Umbilical cord (tissue), 2 donors: Measurements from ENCODE around the gene CLSTN1. TPM values are rescaled to one million over a fixed set of nuclear protein-coding genes. Genes with fewer than 3 reads are reported as not detected.

Experiments
- DNase-seq: peaks from one replicate; pipeline ENCODE4 v3.0.0-alpha.2; 2015; ENCODE audit warnings: low spot score
- total RNA-seq: library from RNA; depleted of rRNA; stranded (reverse); fragments of >200 nt; gene quantifications from one replicate; pipeline ENCODE4 v1.2.3, GENCODE V29; 2014; ENCODE audit warnings: low replicate concordance; ENCODE audit not compliant: insufficient read depth

The CLSTN1 gene
- total RNA-seq = 92.0 TPM

DNA sequence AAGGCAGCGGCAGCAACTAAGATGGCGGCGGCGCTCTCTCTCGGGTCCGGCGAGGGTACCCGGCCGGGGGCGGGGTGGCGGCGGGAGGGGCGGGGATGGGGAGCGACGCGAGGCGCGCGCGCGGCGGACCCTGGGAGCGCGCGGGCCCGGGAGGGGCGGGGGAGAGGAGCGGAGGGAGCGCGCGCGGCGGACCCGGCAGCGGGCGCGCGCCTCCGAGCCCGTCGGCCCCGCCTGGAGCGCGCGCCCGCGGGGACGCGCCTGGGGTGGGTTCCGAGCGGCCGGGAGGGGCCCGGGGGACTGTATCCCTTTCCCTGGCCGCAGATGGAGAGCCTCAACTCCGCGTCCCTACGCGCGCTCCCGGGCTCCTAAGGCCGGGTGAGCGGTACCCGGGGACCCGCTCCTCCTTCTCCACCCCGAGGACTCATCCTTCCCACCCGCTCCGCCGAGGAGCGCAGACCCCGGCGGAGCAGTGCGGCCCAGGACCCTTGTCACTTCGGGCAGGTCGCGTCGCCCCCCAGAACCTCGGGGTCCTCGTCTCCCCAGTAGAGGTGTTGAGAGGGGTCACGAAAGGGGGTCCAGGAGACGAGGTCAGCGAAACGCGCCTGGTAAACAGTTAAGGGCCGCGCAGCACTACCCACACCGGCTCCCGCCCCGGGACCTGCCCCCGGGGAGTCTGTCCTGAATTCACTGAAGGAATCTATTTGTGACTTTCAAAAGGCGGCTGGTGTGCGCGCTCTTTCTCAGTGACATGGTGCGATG lies at the start of gene CLSTN1:
Gene CLSTN1 (minus strand): TSS at position 23 of the 759 bp plus-strand sequence. CDS start 232 bp downstream, outside the sequence.
- peak; percentile 91 for DNase-seq

DNA sequence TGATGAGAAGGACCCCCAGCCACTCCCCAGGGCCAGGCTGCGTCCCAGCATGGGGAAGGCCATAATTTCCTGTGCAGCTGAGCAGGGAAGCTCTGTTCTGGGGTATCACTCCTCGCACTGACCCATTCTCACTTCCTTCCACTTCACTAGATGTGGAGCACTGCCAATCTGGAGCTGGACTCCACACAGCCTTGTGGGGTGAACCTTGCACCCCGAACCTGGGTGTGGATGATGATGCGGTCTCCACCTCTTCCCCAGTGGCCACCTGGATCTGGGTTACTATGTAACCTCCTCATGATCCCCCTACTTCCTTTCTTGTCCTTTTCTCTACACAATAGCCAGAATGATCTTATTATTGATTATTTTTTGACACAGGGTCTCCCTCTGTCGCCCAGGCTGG lies 49.6 kb upstream of the CLSTN1 start:
- DNase-seq = no peak

DNA sequence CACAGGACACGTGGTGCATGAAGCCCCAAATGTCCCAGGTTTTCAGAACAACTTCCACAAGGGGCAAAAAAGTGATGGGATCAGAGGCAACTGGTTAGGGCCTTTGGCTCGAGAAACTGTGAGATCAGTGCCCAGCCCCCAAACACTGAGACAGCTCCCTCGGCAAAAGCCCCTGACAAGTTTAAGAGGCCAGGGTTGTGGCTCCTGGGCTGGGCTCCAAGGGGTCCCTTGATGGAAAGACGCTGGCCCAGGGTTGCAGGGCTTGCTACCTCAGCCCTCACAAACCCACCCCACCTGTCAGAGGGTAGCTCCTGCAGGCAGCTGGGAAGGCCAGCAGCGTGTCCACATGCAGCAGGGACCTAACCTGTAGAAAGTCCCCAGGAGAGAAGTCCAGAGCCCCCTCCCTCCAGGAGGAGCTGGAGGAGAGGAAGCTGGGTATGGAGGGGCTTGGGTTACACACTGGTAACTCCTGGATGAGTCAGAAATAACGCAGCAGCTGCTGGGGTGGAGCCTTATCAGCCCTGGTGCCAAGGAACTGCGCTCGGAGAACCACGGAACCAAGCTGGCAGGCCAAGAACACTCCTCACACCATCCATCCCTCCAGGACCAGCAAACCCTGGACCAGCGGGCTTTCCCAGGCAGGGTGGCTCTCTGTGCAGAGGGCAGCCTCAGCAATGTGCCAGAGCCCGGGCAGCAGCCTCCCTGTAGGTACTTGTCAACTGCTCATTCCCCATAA lies 48.8 kb upstream of the CLSTN1 start:
- DNase-seq = no peak

DNA sequence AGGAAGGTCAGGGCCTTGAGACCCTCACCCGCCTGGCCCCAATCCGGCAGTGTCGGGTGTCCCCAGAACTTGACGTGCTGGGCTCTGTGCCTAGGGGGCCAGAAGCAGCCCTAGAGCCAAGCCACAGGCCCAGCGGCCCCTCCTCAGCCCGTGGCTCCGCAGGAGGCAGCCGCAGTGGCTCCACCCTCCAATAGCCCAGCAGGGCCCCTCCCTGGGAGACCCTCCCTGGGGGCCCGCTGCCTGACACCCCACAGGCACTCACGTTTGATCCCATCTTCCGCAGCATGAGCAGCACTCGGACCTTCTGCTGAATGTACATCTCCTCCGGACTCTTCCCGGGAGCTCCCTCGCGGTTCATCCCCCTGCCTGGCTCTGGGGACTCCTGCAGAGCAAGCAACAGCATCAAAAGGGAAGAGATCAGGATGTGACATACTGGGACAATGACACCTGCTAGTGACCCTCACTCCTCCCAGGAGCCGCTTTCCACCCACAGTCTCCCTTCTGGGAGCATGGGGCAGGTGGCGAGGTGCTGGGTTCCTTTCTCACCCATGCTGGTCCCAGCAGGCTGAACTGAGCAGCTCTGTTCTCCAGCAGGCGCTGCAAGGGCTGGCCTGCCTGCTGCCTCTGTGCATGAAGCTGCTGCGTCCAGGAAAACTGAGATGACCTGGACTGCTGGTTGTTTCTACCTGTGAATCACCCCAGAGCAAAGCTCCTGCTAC lies 48.1 kb upstream of the CLSTN1 start:
- no peak for DNase-seq

DNA sequence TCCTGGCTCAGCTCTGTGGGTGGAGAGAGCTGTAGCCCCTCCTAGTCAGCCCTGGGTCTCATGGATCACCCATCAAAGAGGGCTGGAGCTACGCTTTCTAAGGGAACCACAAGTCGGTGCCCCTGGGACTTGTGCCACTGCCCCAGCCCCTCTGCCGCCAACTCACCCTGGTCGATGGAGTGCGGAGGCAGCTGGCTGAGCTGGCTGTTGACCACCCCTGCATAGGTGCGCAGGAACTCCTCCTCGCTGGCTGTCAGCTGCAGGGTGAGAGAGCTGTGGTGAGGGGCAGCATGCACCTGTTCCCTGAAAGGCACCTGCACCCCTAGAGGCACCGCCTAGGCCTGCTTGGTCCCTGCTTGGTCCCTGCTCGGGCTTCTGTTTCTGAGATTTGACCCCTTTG lies 47.3 kb upstream of the CLSTN1 start:
- no peak for DNase-seq

DNA sequence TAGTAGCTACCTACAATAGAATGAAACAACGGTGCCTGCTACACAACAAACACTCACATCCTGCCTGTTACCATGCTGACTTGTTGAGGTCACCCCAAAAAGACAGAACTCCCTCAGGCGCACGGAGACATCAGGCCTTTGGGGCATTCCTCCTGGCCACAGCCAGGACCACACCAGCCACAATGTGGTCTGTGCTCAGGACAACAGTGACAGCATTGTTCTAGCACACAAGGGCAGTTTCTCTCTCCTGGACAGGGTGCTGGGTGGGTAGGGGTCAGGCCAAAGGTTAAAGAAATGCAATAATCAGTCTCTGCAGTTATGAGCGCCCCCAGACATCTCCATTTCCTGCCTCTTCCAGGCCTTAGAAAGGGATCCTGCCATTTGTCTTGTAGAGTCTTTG lies 46.8 kb upstream of the CLSTN1 start:
- DNase-seq = no peak

DNA sequence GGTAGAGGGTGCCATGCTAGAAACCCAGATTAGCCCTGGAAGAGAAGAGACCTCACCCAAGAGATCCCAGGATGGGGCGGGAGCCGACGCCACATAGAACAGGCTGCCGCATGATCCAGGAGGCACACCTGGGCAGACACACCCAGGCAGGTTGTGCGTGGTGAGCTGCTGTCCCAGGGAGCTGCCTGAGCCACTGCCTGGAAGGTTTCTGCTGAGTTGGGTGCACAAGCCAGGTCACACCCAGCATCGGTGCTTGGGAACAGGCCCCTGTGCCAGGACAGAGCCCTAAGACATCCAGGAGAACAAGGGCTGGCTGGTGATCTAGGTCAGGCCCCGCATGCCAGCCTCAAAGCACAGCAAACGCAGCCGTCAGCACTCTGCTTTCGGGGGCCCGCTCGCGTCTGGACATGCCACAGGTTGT lies 46.1 kb upstream of the CLSTN1 start:
- DNase-seq = no peak

DNA sequence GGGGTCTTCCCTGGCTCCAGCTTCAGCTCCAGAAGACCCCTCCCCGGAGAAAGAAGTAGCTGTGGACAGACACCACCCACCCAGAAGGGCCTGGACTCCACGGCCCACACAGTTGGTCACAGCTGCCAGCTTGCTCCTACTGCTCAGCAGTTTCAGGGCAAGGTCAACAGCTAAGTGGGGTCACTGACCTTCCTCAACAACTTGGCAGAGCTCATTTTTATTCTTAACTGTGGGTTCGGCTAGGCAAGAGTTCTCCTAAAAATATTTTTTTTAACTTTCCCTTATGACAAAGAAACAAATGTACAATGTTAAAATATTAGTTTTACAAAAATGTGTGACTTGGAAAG lies 44.5 kb upstream of the CLSTN1 start:
- no peak for DNase-seq

DNA sequence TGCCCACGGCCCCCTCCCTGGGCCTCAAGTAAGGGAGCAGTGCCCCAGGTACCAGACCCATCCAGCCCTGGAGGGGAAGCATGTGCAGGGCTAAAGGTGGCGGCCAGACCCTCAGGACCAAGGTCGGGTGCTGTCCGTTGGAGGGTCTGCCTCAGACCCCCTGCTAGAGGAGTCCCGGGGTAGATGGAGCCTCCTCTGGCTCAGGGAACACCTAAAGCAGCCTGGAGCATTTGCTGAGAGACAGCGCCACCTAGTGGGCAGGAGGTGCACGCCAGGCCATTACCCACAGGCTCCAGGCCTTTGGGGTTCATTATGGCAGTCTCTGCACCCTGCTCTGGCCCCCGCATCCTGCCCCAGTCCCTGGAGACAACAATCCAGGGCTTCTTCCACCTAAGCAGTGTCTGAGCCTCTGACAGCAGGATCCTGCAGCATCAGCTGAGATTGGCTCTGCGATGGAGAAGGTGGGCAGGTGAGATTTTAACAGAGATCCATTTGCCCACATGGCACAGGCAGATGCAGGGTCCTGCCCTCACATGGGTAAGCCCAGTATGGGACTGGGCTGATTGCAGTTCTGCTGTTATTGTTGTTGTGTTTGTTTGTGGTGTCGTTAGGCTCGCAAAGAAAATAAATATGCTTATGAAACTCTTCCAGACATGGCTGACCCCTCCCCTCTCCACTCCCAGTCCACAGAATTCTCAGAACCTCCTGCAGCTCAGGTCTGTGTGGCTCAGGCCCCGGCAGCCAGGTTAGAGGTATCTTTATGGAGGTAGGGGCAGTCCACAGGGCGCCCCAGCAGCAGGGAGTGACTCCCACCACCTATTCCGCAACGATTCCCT lies 43.9 kb upstream of the CLSTN1 start:
- DNase-seq = peak; percentile 73

DNA sequence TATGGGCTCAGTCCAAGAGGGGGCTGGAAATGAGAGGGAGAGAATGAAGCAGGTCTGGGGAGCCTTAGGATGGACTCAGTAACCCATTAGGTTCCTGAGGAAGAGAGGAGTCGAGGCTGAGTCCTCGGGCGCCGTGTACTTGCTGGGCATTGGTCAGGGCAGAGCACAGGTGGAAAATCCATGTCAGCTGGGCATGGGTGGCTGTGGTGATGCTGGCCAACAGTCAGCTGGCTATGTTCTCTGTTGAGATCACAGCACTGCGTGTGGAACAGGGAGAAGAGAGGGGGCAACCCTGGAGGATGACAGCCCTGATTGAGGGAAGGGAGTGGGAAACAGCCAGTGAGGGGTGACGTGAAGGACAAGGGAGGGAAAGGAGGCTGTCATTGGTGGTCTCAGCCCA lies 43.1 kb upstream of the CLSTN1 start:
- no peak for DNase-seq

DNA sequence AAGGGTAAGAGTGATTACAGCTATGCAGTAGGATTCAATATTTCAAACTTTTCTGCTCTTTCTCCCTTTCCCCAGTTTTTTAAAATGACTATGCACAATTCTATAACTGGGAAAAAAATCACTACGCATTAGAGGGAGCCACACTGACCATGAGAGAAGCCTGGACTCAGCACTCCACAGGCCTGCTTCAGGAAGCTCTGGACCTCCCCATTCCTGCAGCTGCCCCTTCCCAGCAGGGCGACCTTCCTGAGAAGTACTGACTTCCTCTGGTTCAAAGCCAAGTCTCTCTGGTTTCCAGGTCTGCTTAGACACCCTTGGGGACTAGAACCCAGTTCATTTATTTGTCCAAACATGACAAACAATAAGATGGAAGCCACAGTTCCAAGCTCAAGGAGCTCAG lies 42.0 kb upstream of the CLSTN1 start:
- no peak for DNase-seq

DNA sequence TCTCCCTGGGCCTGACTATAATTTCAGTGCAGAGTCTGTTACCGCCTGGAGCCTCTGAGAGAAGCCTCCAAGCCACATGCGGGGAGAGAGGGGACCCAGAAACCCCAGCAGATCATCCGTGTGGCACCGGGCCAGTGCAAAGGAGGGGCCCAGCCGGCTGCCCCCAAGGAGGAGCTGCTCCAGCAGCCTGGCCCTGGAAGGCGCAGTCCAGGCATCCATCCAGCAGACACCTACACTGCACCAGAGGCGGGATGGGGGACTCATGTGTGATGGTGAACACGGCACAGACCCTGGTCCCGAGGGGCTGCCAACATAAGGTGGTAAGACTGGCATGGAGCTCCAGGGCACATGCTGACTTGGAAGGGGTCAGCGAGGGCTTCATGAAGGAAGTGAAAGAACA lies 39.6 kb upstream of the CLSTN1 start:
- DNase-seq = no peak

DNA sequence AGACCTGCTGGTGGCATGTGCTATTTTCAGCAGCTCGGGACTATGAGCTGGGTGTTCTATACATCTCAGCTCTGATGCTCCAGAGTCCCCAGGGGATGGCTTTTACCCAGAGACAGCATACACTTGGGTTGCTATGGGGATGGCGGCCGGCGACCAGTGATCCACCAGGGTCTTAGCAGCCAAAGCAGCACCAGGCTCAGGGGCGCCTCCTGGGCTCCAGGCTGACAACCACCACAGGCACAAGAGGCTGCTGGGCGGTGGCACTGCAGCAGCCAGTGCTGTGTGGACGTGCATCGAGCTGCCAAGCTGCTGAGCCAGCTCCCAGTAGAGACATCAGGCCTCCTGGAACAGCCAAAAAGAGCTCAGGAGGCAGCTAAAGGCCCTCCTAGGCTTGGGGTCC lies 37.6 kb upstream of the CLSTN1 start:
- no peak for DNase-seq

DNA sequence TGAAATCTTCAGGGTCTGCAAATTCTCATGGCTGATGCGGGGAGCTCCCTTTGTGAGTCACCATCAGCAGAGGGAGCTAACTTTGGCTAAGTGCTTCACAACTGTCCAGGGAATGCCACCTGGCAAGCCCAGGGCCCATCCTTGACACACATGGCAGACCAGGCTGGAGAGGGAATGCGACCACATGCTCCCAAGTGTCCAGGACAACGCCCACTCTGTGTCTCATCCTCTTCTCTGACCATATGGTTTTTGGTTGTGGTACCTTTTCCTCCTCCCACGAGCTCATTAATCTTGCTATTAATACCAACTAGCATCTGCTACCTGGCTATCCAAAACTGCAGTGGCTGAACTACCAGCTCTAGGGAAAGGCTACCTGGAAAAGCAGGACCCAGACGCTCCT lies 37.1 kb upstream of the CLSTN1 start:
- no peak for DNase-seq

DNA sequence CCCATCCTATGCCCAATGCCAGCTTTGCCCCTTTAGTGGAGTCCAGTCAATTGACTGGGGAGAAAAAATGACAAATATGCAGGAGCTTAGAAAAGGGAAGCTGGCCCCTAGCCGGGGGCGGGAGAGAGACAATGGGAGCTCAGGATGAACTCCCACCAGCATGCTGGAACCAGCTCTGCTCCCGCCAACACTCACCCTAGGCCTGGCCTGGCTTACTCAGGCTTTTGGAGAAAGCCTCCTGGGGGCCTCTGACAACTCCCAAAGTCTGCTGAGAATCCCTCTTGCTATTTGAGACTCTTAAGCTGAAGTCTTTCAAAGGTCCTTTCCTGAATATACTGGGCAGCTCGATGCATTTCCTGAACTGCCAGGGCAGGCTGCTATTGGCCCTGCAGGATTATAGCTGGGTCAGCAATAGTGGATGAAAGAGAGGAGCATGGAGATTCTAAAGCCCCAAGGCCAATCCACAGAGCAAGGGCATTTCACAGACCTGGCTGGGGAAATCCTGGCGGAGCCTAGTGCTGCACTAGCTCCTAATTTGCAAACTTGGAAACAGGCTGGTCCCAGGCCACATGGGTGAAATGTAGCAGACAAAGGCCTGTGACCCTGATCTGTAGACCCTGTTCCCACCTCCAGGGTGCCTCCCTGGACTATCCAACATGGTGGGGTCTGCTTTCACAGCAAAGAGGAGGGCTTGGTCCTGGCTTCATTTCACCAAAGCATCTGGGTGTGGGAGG lies 35.7 kb upstream of the CLSTN1 start:
- DNase-seq = peak; percentile 82

DNA sequence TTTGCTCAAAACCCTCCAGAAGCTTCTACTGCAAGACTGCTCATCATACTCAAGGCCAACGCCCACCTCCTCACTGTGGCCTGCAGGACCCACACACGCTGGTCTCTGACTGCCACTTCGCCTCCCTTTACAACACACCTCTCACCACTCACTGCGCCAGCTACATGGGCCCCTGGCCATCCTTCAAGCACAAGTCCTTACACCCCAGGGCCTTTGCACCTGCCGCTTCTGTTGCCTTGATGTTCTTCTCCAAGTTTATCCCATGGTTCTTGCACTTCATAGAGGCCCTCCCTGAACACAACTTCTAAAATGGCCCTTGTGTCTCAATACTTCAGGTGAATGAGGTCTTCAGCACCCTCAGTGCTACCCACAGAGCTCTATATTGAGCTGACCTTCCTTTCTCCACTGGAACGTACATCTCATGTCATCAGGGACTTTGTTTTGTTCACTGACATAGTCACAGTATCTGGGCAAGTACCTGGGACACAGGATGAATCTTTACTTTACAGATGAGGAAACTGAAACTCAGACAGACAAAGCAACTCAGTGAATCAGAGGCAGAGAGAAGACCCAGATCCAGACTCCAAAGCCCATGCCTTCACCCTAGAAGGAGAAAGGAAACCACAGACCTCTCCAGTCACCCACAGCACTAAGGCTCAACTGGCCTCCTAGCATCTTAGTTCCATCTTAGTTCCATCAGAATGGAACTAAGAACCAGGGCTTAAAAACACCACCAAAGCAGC lies 34.7 kb upstream of the CLSTN1 start:
- DNase-seq = no peak

DNA sequence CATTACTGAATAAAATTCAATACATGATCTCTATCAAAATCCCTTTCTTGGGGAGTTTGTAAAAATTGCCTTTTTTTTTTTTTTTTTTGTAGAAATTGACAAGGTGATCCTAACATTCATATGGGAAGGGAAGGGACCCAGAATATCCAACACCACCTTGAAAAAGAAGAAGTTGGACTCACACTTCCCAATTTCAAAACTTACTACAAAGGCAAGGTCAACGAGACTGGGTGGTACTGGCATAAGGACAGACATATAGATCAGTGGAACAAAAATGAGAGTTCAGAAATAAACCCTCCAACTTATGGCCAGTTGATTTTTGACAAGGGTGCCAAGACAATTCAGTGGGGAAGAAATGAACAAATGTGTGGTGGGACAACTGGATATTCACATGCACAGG lies 31.4 kb upstream of the CLSTN1 start:
- no peak for DNase-seq

DNA sequence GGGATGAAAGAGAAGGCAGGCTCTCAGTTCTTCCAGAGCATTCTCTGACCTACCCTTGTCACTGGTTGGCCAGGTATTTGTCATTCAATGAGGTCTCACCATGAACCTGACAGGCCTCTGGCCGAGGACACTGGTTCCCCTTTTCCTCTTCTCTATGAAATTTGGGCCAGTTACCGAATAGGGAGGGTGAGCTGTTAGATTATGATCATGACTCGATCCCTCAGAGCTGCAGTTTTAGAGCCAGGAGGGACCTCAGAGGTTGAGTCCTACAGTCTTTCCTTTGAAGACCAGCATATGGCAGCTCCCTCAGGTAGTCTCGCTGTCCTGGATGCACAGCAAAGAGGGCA lies 29.5 kb upstream of the CLSTN1 start:
- DNase-seq = no peak

DNA sequence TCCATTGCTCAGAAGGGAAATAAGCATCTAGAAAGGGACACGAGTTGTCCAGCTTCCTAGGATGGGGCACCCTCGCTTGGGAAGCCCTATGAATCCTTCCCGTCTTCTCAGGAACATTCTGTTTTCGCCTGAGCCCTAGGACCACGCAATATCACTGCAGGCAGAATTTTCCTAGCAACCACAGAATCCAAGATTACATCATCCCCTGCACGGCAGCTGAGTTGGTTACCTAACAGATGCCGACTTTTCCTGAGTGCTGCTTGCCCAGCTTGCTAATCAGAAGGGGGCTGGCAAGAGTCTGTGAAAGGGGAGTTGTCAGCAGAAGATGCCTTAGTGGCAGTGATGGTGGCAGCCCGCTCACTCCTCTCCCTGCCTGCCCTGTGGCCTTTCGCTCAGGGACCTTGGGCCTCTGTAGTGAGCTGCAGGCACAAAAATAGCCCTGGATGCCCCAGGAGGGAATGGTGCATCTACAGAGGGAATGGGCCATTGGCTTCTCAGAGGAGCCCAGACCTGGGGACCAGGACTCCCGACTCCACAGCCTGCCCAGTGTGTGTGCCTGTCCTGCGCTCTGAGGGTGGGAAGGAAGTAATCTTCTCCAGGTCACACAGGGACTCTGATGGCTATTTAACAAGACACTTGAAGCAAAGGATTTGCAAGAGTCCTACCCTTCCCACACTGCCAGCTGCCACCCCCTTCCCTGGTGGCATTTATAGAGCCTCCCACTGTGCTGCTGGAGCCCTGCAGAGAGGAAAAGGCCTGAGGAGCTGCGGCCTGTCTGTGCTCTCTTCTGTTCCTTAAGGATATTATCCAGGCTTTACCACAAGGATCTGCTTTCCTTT lies 28.9 kb upstream of the CLSTN1 start:
- peak; percentile 84 for DNase-seq
